GM19468 (cell line): Measurements from ENCODE around the gene GPR31.
"Not testable (repeated sequence)": the region's sequence is repeated elsewhere in the genome, so short reads cannot be mapped to it uniquely, and the experiment has no call there.

ENCODE experiments used
- ATAC-seq: cut with Tn5 transposase; IDR thresholded peaks from one replicate; pipeline ENCODE4 v1.9.1; 2021; ENCODE audit warnings: mild to moderate bottlenecking, moderate library complexity, moderate number of reproducible peaks; ENCODE audit not compliant: unreplicated experiment; ENCODE audit errors: extremely low read depth

The GPR31 gene

DNA sequence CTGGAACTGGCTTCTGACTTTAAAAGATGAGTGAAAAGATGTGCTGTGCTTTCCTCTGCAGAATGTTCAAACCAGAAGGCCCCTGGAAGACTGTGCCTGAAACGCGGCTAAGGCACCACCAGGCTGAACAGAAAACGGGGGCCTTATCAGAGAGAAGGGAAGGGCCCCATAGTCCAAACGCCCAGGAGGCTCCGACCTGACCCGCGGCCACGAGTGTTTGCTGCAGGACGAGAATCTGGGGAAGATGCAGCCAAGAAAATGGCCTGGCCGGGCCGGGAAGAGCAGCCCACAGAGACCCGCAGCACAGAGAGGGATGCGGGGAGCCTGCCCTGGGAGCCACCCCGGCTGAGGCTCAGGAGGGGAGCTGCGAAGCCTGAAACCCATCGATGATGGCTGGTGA, 10.5 kb upstream of the GPR31 start:
- ATAC-seq, result not testable (repeated sequence)

DNA sequence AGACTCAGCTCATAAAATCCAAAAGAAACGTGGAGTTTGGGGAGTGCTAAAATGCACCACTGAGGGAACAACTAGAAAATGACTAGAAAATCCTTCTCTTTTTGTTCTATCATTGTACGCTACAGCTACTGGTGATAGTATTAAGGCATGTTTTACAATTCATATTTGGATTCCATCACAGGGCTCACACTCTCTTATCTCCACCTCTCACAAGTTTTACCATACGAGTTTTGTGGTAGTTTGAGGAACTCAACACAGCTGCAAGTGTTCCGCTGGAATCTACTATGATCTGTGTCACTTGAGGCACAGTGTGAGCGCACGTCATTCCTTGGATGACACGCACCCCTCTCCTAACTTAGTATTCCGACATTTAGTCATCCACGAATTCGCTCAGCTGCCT, 9.9 kb upstream of the GPR31 start:
- ATAC-seq, result not testable (repeated sequence)

GRCh38 chr6:167165858-167166471, 8.2 kb upstream of the GPR31 start:
- no peak for ATAC-seq

- ATAC-seq, result no peak
Observed at GRCh38 chr6:167164261-167164660, 6.5 kb upstream of the GPR31 start.

GRCh38 chr6:167163476-167164011, 5.8 kb upstream of the GPR31 start:
- no peak for ATAC-seq

- ATAC-seq, result no peak
Observed at GRCh38 chr6:167162591-167162990, 4.8 kb upstream of the GPR31 start.

GRCh38 chr6:167161851-167162467, 4.2 kb upstream of the GPR31 start:
- no peak for ATAC-seq

GRCh38 chr6:167157414-167157813, 366 bp downstream of the GPR31 start:
- ATAC-seq, result no peak

- no peak for ATAC-seq
Observed at GRCh38 chr6:167154895-167155294, 2.9 kb downstream of the GPR31 start.

GRCh38 chr6:167154291-167154690, 3.5 kb downstream of the GPR31 start:
- no peak for ATAC-seq

- peak; percentile 44 for ATAC-seq
Observed at GRCh38 chr6:167153521-167153959, 4.2 kb downstream of the GPR31 start.

DNA sequence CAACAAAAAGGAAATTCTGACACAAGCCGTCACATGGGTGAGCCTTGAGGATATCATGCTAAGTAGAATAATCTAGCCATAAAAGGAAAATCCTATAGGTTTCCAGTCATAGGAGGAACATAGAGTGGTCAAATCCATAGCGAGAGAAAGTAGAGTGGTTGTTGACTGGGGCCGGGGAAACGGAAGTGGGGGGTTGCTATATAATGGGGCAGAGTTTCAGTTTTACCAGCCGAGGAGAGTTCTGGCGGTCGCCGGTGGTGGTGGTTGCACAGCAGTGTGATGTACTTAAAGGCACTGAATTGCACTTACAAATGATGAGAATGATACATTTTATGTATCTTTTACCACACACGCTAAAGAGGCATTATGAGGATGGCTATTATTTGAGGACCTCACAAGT, 4.9 kb downstream of the GPR31 start:
- ATAC-seq, result peak; percentile 19

DNA sequence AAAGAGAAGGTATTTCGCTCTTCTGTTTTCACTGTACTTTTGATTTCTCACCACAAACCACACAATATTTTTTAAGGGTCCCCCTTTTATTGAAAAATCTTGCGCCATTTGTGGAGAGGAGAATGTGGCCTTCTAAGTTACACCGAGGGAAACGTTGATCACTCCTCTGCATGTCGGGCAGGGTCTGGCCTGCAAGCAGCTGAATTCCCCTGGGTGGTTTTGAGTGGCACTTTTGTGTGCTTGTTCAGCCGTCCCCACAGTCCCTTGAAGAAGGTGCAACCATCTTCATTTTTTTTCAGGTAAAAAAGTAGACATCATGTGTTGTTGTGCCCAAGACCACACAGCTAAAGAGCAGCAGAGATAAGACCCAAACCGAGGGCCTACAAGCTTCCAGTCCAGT, 6.1 kb downstream of the GPR31 start:
- no peak for ATAC-seq

DNA sequence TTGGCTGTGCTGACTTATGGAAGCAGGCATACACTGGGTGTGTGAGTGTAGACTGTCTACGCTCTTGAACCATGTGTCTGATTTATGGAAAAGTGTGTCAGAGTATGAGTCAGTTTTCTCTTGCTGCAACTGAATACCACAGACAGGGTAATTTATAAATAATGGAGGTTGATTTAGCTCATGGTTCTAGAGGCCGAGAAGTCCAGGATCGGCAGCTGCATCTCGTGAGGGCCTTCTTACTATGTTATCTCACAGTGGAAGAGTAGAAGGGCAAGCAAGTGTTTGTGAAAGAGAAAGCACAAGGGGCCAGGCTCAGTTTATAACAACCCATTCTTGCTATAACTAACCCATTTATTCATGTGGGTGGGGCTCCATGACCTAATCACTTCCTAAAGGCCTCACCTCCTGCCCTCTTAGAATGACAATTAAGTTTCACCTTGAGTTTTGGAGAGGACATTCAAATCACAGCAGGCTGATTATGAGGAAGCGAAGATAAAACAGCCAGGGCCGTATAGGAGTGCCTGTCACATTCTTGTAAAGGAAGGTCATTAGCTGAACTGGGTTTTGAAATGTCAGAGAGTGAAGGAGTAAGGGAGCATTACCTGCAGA, 6.7 kb downstream of the GPR31 start:
- ATAC-seq, result peak; percentile 26

DNA sequence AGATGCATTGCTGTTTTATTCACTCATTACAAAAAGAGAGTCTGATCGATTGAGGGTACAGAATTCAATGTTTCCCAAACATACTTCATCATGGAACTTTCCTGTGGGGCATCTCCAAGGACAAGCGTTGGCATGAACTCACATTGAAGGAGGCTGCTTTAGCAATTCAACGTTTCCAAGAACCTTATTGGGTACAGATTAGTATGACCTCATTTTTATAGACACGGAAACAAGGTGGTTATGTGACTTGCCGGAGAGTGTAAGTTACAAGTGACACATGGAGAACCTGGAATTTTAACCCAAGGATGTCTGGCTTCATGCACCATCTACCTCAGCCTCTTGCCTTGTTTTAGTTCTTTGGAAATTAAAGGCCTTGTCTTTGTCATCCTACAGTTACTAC, 8.8 kb downstream of the GPR31 start:
- ATAC-seq, result no peak

DNA sequence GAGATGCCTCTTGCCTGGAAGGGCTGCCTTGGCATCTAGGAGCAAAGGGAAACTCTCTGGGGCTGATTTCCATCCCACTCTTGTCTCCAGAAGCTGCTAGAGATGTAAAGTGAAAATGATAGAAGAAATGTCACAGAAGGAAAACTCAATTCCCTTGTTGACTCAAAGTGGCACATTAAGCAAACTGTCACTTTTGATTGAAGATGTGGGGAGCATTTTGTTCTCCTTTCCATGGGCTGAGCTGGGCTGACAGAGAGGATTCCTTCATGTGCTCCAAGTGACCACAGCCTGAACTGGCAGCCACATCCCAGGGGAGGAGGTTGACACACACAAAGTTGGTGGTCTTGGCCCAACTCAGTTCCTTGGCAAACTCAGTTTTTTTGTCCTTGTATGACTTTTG, 9.8 kb downstream of the GPR31 start:
- ATAC-seq, result no peak

DNA sequence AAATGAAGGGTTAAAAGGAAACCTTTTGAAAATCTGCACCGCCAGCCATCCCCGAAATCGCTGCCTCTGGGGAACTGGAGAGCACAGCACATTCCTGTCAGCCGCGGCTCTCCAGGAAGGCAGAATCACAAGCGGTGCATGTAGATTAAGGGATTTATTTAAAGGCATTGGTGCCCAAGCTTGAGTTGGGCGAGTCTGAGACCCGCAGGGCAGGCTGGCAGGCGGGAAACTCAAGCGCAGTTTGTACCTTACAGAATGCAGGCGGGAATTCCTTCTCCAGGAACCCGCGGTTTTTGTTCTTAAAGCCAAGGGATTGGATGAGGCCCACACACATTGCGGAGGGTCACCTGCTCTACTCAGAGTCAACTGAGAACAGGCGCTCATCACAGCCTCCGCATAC, 10.8 kb downstream of the GPR31 start:
- ATAC-seq, result no peak

- ATAC-seq, result no peak
Observed at GRCh38 chr6:167146135-167146534, 11.6 kb downstream of the GPR31 start.

DNA sequence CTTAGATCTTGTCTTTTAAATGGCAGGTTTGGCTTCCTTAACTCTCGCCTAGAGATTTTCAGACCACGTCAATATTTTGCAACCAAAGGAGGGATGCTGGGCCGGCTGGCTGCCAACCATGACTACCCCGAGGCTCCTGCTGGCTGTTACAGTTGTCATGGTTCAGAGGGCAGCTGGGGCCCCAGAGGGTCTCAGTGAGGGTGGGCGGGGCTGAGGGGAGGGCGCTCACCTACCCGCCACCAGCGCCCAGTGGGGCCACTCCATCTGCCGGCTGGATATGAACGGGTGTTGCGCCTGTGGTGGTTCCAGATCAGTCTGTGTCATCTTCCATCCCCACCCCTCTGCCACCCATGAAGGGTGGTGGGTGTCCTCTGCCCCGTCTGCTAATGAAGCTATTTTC, 12.3 kb downstream of the GPR31 start:
- ATAC-seq, result no peak

DNA sequence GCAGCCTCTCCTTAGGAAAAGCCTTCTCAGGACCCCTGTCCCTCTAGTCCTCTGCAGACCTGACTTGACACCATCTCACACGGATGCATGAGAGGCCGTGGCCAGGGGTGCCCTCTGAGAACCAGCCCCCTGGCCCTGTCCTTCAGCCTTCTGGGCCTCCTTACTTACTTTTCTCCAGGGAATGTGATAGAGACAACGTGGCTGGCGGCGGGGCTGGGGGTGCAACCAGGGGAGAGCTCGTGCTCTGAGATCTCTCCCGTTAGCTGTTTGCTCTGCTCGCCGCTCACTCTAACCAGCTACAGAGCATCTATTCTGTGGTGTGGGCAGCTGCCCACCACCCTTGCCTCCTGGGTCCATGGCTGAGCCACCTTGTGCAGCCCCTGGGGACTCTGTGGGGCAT, 14.7 kb downstream of the GPR31 start:
- ATAC-seq, result no peak

GRCh38 chr6:167142433-167142761, 15.4 kb downstream of the GPR31 start:
- ATAC-seq, result no peak
